HG03342 (cell line): ENCODE data around the gene H2BK1.

Source experiments
- ATAC-seq: cut with Tn5 transposase; IDR thresholded peaks from one replicate; pipeline ENCODE4 v1.9.1; 2021; ENCODE audit warnings: mild to moderate bottlenecking, moderate library complexity; ENCODE audit not compliant: unreplicated experiment

Gene H2BK1

GRCh38 chr7:151205730-151206129 lies 4.6 kb downstream of the H2BK1 start:
- ATAC-seq: no peak

- ATAC-seq: no peak
Measured at GRCh38 chr7:151204383-151205032, 5.8 kb downstream of the H2BK1 start.

GRCh38 chr7:151202836-151203235 lies 7.5 kb downstream of the H2BK1 start:
- no peak for ATAC-seq

- no peak for ATAC-seq
Measured at GRCh38 chr7:151201751-151202150, 8.5 kb downstream of the H2BK1 start.

- no peak for ATAC-seq
Measured at GRCh38 chr7:151201344-151201743, 8.9 kb downstream of the H2BK1 start.

- no peak for ATAC-seq
Measured at GRCh38 chr7:151198945-151199848, 11.1 kb downstream of the H2BK1 start.

- ATAC-seq: no peak
Measured at GRCh38 chr7:151197932-151198331, 12.4 kb downstream of the H2BK1 start.

- no peak for ATAC-seq
Measured at GRCh38 chr7:151195616-151196450, 14.5 kb downstream of the H2BK1 start.

GRCh38 chr7:151194188-151194587 lies 16.1 kb downstream of the H2BK1 start:
- ATAC-seq: no peak

- ATAC-seq: no peak
Measured at GRCh38 chr7:151193203-151193978, 16.9 kb downstream of the H2BK1 start.

GRCh38 chr7:151192002-151192539 lies 18.2 kb downstream of the H2BK1 start:
- ATAC-seq: no peak

GRCh38 chr7:151191544-151191943 lies 18.7 kb downstream of the H2BK1 start:
- no peak for ATAC-seq

- ATAC-seq: no peak
Measured at GRCh38 chr7:151189038-151189437, 21.2 kb downstream of the H2BK1 start.

GRCh38 chr7:151188252-151188542 lies 22.1 kb downstream of the H2BK1 start:
- no peak for ATAC-seq

- ATAC-seq: no peak
Measured at GRCh38 chr7:151187409-151188251, 22.7 kb downstream of the H2BK1 start.

GRCh38 chr7:151186640-151187408 lies 23.5 kb downstream of the H2BK1 start, which contains the start of gene ASB10:
Gene ASB10, minus strand, starts transcription at chr7:151187250. Its CDS starts 120 bp downstream, at chr7:151187130.
- no peak for ATAC-seq

GRCh38 chr7:151185762-151186639 lies 24.3 kb downstream of the H2BK1 start:
- ATAC-seq: no peak

GRCh38 chr7:151181011-151181431 lies 29.3 kb downstream of the H2BK1 start:
- ATAC-seq: no peak
